GM06990 (cell line): ENCODE results near the gene HESX1.
A peak's percentile ranks its signal among the peaks of the same experiment; 100 is the strongest.

ENCODE experiments used
- DNase-seq: peaks from one replicate; pipeline ENCODE4 v3.0.0-alpha.2; 2011; ENCODE audit not compliant: insufficient read length; ENCODE audit errors: extremely low read depth
- H3K27me3 ChIP-seq: replicated peaks from 2 replicates; pipeline ENCODE4 v1.6.0; 2011; ENCODE audit warnings: low read length; ENCODE audit not compliant: control insufficient read depth, insufficient read depth
- H3K36me3 ChIP-seq: 2 replicates; pipeline ENCODE4 v1.5.1; 2011; ENCODE audit warnings: low read length; ENCODE audit not compliant: control insufficient read depth, insufficient read depth
- H3K4me3 ChIP-seq: replicated peaks from 2 replicates; pipeline ENCODE4 v1.5.1; 2011; ENCODE audit warnings: low read depth, mild to moderate bottlenecking, control low read depth, low read length
- CTCF ChIP-seq: IDR thresholded peaks from 2 replicates; pipeline ENCODE4 v1.5.1; 2011; ENCODE audit warnings: low read length, control low read depth, mild to moderate bottlenecking, inconsistent platforms; ENCODE audit not compliant: insufficient read depth, poor library complexity, severe bottlenecking

Gene HESX1

GRCh38 chr3:57206423-57206822 is 6.6 kb upstream of the HESX1 start:
- TF ChIP-seq CTCF = no peak
- no peak overlapping the region for H3K4me3 ChIP-seq
- no peaks in the 10 kb centered on the region for H3K27me3 ChIP-seq
- H3K36me3 ChIP-seq = no peaks in the 10 kb centered on the region
- DNase-seq = no peak

- no peak for DNase-seq
- TF ChIP-seq CTCF = no peak
- Histone ChIP-seq H3K27me3 (no peaks in the 10 kb centered on the region), H3K4me3 (no peak overlapping the region), H3K36me3 (no peaks in the 10 kb centered on the region)
Observed at GRCh38 chr3:57194641-57195040, 5.1 kb downstream of the HESX1 start.

- Histone ChIP-seq H3K36me3 (no peaks in the 10 kb centered on the region), H3K27me3 (no peaks in the 10 kb centered on the region), H3K4me3 (no peak overlapping the region)
- TF ChIP-seq CTCF = no peak
- DNase-seq = no peak
Observed at GRCh38 chr3:57192028-57192427, 7.8 kb downstream of the HESX1 start.

GRCh38 chr3:57184526-57184925 is 15.3 kb downstream of the HESX1 start:
- Histone ChIP-seq H3K27me3 (no peaks in the 10 kb centered on the region), H3K4me3 (no peak overlapping the region), H3K36me3 (no peaks in the 10 kb centered on the region)
- no peak for DNase-seq
- TF ChIP-seq CTCF = no peak

GRCh38 chr3:57179580-57180410 is 20.0 kb downstream of the HESX1 start:
- H3K36me3 ChIP-seq = no peaks in the 10 kb centered on the region
- no peak for DNase-seq
- no peak overlapping the region for H3K4me3 ChIP-seq
- TF ChIP-seq CTCF = peak; percentile 48
- no peaks in the 10 kb centered on the region for H3K27me3 ChIP-seq
